Cerebellar cortex (tissue), 1 donor: ENCODE measurements around the gene ALDH2.
"Not testable (repeated sequence)": the region's sequence is repeated elsewhere in the genome, so short reads cannot be mapped to it uniquely, and the experiment has no call there.

Experiments
- DNase-seq: peaks from one replicate; pipeline ENCODE4 v3.0.0-alpha.2; 2015; ENCODE audit warnings: low spot score

The ALDH2 gene

DNA sequence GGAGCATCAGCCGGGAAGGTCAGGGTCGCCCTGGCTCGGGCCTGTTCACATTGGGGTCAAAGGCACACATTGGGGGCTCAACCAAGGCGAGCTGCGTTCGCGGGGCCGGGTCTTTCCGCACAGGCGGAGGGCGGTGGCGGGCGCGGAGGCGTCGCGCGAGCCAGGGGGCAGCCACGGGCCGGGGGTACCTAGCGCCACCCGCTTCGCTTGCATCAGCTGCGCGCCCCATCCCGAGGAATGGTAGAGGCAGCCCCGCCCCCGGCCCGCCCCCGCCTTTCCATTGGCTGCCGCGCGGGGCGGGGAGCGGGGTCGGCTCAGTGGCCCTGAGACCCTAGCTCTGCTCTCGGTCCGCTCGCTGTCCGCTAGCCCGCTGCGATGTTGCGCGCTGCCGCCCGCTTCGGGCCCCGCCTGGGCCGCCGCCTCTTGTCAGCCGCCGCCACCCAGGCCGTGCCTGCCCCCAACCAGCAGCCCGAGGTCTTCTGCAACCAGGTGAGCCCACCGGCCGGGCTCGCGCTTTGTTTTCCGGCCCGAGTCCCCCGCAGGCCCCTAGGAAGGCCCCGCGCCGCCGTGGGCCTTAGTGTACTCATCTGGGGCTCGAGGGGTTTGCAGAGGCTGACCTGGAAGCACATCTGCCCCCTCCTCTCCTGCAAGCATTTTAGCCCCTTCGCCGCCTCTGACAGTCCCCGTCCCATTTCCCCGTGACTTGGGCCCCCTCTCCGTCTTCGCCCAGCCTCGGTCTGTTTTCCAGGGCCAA, at the start of gene ALDH2:
Gene ALDH2 (plus strand): TSS at position 326 of the 754 bp plus-strand sequence. CDS start 50 bp downstream, at position 376.
- DNase-seq = peak; percentile 74

DNA sequence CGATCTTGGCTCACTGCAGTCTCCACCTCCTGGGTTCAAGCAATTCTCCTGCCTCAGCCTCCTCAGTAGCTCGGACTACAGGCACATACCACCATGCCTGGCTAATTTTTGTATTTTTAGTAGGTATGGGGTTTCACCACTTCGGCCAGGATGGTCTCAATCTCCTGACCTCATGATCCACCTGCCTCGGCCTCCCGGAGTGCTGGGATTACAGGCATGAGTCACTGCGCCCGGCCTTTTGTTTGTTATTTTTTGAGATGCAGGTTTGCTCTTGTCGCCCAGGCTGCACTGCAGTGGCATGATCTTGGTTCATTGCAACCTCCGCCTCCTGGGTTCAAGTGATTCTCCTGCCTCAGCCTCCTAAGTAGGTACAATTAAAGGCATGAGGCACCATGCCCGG, 47.4 kb upstream of the ALDH2 start:
- DNase-seq = not testable (repeated sequence)

GRCh38 chr12:111720457-111720856, 46.3 kb upstream of the ALDH2 start:
- DNase-seq = no peak

GRCh38 chr12:111723646-111724360, 42.9 kb upstream of the ALDH2 start:
- not testable (repeated sequence) for DNase-seq

GRCh38 chr12:111728795-111729194, 37.9 kb upstream of the ALDH2 start:
- DNase-seq = no peak

GRCh38 chr12:111730420-111730819, 36.3 kb upstream of the ALDH2 start:
- DNase-seq = no peak

- no peak for DNase-seq
Measured at GRCh38 chr12:111732786-111733185, 33.9 kb upstream of the ALDH2 start.

- no peak for DNase-seq
Measured at GRCh38 chr12:111733340-111733915, 33.3 kb upstream of the ALDH2 start.

DNA sequence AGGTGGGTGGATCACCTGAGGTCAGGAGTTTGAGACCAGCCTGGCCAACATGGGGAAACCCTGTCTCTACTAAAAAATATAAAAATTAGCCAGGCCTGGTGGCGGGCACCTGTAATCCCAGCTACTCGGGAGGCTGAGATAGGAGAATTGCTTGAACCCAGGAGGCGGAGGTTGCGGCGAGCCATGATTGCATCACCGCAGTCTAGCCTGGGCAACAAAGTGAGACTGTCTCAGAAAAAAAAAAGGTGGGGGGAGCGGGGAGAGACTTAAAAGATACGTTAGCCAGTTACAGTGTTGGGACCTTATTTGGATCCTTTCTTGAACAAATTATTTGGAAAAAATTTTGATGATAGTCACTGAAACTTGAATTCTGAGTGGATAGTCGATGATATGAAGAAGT, 27.2 kb upstream of the ALDH2 start:
- DNase-seq = not testable (repeated sequence)

DNA sequence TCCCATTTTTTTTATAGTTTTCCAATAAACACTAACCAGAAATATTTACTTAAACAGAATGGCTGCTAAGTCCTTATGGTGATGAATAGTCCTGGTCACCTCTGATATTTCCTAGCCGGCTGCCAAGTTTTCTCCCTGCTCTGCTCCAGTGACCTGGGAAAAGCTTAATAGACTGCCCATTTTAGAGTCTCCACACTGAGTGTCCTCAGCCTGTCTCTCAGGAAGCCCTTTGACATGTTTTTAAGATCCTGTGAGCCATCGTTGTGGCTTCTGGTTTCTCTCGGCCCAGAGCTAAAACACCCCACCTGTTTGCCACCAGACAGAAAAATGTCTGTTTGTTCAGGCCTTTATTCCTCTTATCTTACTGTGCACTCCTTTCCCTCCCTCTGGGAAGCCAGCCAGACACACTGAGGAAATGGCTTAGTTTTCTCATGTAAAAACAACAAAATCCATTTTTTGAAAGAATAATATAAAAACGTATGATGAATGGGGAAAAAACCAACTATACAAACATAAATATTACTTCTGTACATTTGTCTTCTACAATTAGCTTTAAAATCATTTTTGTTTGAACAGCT, 25.4 kb upstream of the ALDH2 start:
- no peak for DNase-seq

DNA sequence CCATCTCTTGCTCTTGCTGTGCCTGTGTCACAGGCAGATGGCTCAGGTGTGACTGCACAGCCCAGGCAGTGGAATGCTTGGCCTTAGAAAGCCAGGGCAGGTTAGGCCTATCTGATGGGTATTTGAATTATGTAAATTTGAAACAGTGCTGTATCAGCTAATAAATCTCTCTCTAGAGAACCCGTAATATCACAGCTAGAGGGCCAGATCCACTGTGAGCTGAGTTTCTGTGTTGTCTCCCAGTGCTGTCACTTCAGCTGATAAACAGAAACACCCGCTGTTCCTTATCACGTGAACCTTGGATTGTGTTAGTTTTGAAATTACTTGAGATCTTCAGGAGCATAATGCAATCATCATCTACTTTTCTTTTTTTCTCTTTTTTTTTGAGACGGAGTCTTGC, 21.5 kb upstream of the ALDH2 start:
- no peak for DNase-seq

DNA sequence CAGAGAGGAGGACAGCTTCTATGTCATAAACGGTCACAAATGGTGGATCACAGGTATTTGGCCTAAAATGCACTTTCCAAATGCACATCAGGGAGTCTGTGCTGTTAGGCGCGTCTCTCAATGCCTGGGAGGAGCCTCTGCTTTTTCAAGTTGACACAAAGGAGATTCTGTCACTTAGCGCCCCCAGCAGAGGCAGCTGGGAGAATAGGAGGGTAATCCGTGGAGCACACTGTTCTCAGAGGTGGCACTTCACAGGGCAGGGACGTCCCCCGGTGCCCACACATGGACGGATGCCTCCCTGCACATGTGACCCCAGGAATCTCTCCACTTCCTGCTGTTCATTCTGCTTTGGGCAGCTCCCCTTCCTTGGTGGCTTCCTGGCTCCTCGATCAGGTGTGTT, 19.4 kb upstream of the ALDH2 start:
- no peak for DNase-seq

DNA sequence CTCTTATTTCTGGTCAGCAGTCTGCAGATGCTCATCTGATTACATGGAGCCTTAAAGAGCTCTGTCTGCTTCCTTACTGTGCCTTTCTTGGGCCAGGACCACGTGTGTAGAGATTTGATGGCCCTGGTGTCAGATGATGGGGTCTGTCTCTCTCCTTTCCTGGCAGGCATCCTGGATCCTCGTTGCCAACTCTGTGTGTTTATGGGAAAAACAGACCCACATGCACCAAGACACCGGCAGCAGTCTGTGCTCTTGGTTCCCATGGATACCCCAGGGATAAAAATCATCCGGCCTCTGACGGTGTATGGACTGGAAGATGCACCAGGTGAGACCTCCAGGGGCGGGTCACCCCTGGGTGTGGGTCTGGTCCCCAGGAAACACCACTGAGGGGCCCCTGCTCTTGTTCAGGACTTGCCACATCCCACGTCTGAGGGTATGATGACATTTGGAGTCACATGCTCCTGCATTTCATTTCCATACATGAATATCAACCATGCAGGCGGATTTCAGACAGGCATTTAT, 18.5 kb upstream of the ALDH2 start:
- DNase-seq = no peak

DNA sequence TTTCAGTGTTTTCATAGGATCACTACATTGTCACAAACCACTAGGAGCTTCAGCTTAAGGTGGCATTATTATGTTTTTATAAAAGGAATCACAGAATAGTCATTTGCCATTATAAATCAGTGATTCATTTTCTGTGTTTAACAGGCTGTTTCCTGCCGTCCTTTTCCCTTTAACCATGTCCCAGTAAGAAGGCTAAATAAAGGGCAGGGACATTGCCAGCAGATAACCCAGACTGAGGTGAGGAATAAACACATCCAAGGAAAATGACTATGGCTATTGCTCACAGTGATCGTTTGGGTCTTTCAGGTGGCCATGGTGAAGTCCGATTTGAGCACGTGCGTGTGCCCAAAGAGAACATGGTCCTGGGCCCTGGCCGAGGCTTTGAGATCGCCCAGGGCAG, 17.9 kb upstream of the ALDH2 start:
- no peak for DNase-seq

DNA sequence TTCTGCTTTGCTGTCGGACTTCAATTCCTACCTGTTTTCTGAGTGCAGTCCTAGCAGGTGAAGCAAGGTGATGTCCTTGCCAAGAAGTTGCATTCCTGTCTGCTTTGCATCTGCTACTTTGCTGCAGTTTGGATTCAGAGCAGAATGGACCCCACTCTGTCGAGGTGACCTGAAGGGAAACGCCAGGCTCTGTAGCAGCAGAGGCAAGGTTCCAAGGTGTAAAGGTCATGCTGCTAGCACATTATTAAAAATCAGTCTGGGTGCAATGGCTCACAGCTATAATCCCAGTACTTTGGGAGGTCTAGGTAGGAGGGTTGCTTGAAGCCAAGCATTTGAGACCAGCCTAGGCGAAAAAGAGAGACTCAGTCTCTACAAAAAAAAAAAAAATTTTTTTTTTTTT, 17.3 kb upstream of the ALDH2 start:
- no peak for DNase-seq

- peak; percentile 62 for DNase-seq
Measured at GRCh38 chr12:111753144-111753881, 13.4 kb upstream of the ALDH2 start.

DNA sequence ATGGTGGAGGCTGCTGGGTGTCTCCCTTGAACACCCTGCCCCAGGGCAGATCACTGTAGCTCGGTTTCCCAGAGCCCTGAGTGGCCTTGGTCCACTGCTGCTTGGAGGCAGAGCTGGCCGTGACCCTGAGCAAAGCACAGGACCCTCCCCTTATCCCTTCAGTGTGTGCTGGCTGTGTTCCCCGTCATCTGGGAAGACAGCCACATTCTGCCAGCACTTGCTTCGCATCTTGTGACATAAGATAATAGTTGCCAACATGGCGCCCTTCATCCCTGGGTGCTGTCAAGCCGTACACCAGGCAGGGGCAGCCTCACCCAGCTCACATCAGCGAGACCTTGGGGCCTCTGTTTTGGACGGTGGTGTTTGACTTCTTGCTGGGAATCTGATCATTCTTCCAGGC, 12.1 kb upstream of the ALDH2 start:
- no peak for DNase-seq

DNA sequence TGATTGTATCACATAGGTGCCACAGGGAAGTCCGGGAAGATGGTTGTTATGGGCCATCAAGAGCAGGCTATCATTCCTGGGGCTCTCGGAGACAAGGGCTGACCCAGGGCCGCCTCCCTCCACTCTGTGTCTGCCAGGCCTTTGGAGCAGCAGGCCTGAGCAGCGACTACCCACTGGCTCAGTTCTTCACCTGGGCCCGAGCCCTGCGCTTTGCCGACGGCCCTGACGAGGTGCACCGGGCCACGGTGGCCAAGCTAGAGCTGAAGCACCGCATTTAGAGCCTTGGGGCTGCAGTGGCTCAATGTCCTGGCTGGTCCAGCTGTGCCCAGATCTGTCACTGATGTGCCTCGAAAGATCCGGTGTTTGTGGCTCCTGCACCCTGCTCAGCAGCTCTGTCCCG, 10.5 kb upstream of the ALDH2 start:
- DNase-seq = no peak

- no peak for DNase-seq
Measured at GRCh38 chr12:111756681-111757080, 10.1 kb upstream of the ALDH2 start.

DNA sequence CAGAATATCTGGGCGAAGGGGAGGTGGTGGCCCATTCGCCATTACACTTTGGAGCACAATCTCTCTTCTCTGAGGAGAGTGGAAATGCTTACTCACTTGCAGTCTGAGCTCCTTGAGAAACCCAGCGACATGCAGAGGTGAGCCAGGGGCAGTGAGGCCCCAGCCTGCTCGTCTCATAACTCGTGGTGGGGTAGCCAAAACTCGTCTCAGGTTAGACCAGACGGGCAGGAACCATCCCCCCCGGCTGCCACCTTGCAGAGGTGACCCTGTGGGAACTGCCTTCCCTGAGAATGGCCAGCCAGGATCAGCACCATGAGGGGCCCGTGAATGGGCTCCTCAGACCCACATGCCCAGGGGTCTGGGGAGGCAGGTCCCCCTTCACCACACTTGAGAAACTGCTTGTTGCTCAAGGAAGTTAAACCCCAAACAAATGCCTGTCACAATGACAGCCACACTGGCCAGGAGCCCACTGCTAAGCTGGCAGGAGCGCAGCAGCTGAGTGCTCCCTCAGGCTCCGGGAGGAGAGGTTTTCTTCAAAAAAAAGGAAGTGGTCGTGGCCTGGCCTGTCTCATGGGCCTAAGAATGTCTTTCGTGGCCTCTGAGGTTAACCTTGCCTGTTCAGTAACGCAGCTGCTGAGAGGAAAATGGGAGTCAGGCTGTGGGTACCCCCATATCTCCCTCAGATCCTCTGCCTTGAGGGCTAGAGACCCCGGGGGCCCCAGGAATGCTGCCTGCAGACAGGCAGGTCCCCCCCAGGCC, 9.2 kb upstream of the ALDH2 start:
- peak; percentile 47 for DNase-seq

DNA sequence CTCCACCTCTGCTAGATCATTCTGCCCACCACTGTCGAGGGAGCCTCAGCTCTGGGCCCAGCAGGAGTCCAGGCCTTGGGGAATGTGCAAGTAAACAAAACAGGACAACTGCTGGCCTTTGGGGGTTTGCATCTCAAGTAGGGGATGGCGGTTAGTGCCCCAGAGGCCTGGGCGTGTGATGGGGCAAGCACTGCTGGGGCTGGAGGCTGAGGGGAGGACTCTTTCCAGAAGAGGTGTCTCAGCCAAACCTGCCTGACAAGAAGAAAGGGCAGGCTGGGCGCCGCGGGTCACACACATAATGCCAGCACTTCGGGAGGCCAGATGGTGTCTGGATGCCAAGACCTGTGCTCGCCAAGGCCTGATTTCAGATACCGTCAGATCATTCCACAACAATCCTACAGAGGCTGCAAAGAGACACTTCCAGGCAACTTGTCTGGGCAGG, 8.6 kb upstream of the ALDH2 start:
- DNase-seq = peak; percentile 87
